GM19395 (cell line): ENCODE results near the gene NEIL1.
"Not testable (repeated sequence)": the region's sequence is repeated elsewhere in the genome, so short reads cannot be mapped to it uniquely, and the experiment has no call there.

ENCODE experiments used
- ATAC-seq: cut with Tn5 transposase; IDR thresholded peaks from one replicate; pipeline ENCODE4 v1.9.1; 2021; ENCODE audit warnings: mild to moderate bottlenecking, moderate library complexity; ENCODE audit not compliant: unreplicated experiment

Gene NEIL1, protein sequence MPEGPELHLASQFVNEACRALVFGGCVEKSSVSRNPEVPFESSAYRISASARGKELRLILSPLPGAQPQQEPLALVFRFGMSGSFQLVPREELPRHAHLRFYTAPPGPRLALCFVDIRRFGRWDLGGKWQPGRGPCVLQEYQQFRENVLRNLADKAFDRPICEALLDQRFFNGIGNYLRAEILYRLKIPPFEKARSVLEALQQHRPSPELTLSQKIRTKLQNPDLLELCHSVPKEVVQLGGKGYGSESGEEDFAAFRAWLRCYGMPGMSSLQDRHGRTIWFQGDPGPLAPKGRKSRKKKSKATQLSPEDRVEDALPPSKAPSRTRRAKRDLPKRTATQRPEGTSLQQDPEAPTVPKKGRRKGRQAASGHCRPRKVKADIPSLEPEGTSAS

DNA sequence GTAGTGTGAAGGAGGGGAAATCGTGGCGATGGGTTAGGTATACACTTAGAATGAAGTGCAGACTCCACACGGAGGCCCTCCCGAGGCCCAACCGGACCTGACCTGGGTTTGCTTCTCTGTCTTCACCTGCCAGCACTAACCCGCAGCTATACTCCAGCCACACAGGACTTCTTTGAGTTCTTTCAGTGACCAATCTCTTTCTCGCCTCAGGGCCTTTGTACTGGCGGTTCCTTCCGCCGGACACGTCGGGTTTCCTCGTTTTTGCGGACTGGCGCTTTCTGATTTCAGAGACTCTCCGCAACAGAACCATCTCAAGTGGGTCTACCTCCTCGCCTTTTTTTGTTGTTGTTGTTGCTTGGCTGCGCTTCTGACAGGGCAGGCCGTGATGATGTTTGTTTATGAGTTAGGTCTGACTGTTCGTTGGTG, at the start of gene NEIL1:
TSS of gene NEIL1 (plus strand) at position 244 of the 426 bp plus-strand sequence. CDS start 1,867 bp downstream, outside the sequence.
- ATAC-seq: peak; percentile 19

DNA sequence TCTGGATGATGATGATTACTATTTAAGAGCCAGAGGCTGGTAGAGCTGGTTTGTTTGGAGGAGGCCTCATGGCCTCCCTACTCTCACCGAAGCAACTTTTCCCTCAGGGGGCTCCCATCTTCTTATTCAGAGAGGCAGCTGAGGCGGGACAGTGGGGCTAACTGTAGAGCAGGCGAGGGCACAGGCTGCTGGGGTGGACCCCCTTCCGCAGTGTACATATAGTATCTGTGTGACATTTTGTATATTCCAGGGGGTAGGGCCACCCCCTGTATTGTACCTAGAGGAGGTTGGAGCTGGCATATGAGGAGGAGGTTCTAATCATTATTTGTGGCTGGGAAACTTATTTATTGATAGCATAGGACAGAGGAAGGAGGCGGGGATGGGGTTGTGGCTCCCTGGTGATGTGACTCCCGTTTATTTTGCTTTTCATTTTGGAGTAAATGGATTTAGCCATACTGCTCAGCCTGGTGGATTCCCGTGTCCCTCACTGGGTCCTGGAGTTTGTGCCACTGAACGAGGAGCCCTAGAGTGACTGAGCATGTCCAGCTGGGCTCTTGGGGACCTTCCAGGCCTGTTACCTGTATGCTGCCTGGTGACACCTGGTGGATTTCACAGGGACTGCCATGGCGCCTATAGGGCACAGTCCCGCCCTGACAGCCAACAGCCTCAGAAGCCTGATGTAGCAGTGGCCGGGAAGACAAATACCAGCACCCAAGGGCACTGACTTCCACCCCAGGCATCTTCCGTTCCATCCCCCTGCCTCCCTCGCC, 48.1 kb upstream of the NEIL1 start:
- ATAC-seq: peak; percentile 63

DNA sequence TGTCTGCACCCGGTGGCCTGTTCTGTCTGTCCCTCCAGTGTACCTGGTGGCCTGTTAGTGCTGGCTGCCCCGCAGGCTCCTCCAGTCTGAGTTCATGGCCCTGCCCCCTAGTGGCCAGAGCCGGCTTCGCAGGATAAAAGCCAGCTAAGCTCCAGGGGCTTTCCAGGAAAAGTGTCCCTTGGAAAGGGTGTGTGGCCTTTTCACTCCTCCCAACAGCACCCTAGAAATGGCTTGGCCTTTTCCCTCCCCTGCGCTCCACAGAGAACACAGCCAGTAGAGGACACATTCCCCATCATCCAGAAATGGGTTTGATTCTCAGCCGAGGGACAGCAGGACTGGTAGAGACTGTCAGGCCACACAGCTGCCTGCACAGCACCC, 47.5 kb upstream of the NEIL1 start:
- peak; percentile 62 for ATAC-seq

DNA sequence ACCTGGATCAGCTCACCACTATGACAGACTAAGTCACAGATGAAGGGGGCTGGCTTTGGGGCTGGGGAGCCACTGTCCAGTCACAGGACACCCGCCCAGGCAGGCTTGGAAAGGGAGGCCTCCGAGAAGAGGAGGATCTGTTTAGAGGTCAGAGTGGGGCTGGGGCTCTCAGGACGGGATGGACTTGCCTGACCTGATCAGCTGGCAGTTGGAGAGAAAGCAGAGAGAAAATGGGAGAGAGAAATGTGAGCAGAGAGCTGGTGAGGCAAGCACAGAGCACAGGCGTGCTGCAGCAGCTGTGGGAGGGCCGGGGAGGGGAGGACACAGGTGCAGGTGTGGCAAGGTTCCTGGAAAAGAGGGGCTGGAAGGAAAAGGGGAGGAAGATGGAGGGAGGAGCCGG, 46.8 kb upstream of the NEIL1 start:
- ATAC-seq: not testable (repeated sequence)

DNA sequence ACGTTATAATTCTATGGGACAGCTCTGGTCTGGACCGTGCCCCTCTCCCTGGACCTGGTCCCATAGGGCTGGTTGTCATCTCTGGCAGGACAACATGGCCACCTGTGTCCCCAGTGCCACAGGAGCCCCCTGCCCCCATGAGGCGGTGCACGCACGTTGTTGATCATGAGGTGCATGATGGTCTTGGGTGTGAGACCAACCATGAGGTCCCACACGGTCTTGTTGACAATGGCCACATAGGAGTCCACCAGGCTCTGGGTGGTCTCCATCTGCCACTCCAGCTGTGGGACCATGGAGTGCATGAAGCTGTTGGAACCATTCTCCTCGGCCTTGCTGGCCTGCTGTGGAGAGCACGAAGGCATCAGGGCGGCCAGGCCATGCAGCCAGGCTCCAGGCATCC, 44.5 kb upstream of the NEIL1 start:
- ATAC-seq: no peak

DNA sequence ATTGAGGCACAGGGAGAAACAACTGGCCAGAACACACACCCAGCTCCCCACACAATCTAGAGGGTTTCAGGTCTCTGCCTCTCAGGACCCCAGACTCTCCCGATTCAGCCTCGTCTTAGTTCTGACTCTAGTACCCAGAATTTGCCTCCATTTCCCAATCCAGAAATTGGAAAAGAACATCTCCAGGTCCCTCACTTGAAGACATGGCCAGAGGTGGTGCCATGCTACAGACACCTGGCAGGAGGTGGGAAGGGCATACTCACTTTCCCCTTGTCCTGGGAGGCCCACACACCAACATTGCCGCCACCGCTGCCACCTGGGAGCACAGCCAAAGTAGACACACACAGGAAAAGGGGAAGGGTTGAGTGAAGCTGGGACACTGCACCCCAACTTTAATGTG, 44.1 kb upstream of the NEIL1 start:
- ATAC-seq: not testable (repeated sequence)

DNA sequence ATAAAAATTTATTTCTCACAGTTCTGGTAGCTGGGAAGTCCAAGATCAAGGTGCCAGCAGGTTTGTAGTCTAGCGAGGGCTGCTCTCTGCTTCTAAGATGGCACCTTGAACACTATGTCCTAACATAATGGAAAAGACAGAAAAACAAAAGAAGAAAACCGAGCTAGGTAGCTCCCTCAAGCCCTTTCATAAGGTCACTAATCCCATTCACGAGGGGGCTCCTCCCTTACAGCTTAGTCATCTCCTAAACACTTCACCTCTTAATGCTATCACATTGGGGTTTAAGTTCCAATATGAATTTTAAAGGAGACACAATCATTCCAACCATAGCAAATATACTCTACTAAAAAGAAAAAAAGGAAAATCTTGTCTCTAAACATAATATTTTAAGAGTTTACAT, 40.7 kb upstream of the NEIL1 start:
- ATAC-seq: no peak

DNA sequence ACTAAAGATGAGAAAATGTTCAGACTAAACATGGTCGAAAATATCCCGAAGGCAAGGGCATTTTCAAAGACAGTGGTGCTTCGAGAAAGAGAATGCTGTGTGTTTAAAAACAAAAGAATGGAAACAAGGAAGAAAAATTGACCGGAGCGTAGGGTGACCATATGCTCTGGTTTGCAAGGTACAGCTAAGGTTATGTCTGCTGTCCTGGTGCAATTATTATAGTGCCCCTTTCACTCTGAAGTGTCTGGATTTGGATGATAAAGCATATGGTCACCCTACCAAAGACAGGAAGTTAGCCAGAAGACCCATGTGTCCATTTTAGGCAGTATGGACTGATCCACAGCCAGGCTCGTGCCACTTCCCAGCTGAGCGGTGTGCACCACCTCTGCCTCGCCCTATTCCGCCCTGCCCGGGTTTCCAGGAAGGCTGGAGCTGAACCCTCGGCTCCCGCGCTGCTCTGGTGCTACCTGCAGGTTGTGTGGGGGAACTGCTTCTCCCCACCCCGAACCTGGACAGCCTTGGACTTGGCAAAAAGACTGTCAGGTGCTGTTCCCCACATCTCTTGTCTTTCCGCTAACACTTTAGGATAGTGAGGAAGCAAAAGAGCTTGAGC, 39.0 kb upstream of the NEIL1 start:
- no peak for ATAC-seq

DNA sequence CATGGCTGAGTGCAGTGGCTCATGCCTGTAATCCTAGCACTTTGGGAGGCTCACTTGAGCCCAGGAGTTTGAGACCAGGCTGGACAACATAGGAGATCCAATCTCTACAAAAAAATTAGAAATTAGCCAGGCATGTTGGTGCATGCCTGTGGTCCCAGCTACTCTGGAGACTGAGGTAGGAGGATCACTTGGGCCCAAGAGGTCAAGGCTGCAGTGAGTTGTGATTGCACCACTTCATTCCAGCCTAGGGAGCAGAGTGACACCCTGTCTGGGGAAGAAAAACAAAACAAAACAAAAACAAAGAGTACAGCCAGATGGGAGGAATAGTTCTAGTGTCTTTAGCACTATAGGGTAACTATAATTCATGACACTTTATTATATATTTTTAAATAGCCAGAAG, 37.1 kb upstream of the NEIL1 start:
- no peak for ATAC-seq

DNA sequence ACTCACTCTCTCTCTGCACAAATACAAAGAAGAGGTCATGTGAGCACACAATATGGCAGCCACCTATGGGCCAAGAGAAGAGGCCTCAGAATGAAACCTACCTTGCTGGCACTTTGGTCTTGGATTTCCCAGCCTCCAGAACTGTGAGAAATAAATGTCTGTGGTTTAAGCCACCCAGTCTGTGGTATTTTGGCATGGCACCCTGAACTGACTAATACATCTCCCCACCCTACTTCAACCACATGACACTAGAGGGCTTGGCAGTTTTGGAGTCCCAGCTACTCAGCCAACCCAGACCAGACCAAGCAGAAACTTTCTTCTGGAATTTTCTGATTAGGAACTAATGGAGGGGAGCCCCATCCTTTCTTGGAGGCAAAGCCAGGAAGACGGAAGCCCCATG, 34.3 kb upstream of the NEIL1 start:
- not testable (repeated sequence) for ATAC-seq

DNA sequence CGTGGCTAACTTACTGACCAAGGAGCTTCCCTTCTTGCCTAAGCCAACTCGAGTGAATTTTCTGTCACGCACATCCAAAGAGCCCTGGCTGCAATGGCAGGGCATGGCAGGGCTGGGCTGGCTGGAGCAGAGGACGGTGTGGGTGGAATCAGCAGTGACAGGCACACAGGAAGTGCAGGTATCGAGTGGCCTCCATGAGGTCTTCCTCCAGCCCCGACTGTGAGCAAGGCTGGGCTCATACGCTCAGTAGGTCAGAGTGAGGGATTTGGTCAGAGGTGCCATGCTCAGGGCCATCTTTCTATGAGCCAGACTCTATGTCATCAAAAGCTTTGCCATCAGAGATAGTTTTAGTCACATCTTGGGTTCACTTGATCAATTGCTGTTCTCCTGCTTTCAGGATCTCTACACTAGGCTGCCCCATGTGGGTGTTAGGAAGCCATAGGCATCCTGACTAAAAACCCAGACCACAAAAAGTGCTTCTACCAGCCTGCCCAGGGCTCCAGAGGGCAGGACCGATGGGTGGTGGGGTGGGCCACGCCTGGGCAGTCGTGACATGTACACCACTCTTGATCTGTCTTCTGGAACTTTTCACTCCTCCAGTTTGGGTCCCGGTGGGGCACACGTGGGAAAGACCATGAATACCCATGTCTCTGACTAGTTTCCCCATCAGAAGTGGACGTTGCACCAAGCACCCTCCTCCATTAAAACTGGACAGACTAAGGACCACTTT, 33.6 kb upstream of the NEIL1 start:
- ATAC-seq: no peak

DNA sequence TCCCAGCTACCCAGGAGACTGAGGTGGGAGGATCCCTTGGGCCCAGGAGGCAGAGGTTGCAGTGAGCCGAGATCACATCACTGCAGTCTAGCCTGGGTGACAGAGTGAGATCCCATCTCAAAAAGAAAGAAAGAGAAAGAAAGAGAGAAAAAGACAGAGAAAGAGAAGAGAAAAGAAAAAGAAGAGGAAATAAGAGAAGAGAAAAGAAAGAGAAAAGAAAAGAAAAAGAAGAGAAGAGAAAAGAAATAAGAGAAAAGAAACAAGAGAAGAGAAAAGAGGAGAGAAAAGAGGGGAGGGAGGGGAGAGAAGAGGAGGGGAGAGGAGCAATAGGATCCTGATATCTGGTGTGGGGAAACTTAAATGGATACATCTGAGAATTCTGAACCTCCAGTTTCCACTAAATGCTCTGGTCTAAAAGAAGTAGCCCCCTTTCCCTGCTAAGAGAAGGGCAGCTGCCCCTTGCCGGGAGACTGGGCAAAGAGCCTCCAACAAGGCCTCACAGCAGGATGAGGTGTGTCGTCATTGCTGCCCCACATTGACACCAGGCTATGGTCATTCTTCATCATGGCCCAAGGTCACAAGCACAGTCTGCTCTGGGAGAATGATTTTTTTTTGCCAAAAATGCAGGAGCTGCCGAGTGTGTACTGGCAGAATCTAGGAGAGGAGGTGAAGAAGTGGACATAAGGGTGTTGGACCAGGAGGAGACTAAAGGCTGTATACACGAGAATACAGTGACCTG, 32.1 kb upstream of the NEIL1 start:
- no peak for ATAC-seq

DNA sequence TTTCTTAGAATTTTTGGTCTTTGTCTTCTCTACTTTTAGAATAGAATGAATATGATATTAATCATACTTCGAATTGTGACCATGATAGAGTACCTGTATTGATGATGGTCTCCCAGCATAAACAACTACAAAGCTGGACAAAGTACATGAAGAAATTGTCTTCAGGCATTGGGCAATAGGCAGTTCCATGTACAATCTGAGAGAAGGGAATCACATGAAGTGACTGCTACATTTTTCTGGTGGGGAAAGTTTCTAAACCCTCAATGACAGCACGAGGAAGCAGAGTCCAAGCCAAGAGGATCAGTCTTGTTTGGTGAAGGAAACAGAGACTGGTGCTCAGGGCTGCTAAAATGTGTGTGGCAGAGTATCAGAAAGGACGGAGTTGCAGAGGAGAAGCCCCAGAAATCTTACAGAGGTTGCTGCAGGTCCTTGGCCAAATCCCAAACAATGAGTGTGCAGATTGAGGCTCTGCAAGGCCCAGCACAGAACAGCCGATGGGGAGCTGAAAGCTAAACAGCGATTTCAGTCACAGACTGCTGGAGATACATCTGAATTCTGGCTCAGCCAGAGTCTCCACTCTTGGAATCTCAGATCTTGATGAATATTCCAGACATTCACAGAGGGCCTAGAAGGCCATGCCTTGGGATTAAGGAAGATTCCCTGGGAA, 27.5 kb upstream of the NEIL1 start:
- ATAC-seq: not testable (repeated sequence)

DNA sequence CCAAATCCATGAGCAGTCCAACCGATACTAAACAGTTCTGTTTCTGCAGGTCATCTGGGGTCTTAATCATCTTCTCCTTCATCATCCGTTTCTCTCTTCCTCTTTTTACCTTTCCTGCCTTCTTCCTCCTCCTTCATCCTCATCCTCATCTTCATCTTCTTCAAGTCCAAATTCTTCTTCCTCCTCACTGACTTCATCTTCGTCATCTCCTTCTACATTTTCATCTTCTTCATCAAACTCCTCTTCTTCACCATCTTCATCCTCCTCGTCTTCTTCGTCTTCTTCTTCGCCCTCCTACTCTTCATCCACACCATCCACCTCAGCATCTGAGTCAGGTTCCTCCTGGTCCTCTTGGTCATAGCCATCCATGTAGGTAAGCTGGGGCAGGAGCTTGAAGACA, 25.1 kb upstream of the NEIL1 start:
- ATAC-seq: no peak

DNA sequence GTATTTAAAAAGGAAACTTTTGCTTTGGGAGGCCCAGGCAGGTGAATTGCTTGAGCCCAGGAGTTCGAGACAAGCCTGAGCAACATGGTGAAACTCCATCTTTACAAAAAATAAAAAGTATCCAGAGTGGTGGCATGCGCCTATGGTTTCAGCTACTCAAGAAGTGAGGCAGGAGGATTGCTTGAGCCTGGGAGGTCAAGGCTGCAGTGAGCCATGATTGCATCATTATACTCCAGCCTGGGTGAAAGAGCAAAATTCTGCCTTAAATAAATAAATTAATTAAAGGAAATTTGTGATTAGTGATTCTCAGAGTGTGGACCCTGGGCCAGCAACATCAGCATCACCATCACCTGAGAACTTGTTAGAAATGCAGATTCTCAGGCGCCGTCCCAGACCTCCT, 20.9 kb upstream of the NEIL1 start:
- no peak for ATAC-seq

DNA sequence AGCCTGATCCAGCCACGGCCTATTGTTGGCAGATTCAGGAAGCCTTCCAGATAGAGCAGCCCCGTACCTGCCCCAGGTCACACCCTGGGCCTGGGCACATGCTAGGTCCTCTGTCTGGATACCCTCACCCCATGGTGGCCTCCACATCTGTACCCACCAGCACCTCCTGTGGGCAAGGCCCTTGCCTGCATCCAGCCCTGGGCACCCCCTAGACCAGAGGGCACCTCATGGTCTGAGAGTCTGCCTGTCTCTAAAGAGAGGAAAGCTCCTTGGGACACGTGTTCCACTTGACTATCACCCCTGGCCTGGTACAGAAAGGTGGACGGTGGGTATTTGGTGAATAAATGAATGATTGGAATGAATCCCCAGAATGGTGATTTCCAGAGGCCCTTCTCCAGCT, 19.8 kb upstream of the NEIL1 start:
- no peak for ATAC-seq

DNA sequence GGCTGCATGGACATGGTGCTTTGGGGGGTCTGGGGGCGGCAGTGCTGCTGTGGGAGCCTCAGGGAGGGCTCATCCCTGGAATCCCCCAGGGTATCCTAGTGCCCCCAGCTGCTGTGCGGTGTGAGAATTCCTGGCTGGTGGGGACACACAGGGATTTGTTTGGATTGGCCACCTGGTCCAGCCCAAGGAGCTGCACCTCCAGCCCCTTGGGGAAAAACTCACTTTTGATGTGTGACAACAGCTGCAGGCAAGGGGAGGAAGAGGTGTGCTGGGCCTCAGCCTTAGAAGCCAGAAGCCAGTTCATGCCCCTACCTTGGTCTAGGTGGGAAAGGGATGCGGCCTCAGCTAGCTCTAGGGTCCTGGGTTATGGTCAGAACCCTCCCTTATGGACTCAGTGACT, 19.3 kb upstream of the NEIL1 start:
- no peak for ATAC-seq

DNA sequence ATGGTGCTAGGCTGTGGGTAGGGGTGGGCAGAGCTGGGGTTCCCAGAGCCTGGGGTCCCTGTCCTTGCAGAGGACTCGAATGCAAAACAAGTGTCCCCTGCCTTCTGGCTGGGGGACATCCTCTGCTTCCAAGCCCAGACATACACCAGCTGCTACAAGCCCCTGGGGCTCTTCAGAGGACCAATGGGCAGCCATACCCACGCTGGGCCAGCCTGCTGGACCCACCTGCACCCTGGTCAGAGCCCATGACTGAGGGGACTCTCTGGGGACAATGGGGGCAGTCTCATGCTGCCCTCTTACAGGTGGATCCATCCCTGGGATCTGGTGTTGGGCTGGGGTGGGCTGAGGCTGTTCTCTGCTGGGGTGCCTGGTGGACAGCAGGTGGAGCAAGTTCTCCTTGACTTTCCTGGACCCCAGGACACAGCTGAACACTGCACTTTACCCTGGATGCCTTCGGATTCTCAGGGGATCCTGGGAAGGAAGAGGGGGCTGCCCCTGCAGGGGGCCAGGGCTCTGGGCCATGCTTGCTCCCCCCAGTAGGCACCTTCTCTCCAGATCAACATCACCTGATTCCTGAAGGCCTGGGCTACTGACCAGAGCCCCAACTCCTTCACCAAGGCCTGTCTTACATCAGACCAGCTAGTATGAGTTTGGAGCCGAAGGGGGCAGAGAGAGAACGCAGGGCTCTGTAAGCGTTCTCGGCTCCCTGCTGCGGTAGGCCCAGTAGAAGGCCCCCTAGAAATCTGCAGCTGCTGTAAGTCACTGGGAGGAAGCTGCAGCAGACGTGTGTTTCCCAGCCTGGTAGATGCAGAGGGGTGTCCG, 18.1 kb upstream of the NEIL1 start:
- ATAC-seq: no peak

DNA sequence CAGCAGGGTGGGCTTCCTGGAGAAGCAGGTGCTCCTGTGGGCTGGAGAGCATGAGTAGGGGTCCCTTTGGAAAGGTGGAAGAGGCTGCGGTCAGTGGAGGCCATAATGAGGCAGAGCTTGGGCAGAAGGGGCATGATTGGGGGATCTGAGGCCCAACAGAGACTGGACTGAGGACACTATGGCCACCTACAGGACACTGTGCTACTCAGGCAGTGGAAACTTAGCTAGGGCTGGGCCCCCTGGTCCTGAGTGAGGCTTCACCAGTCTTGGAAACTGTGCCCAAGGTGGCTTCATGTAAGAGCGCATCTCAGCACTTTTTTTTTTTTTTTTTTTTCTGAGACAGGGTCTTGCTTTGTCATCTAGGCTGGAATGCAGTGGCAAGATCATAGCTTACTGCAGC, 17.3 kb upstream of the NEIL1 start:
- ATAC-seq: no peak
